Measurements from ENCODE around the gene IL22.

Gene IL22

DNA sequence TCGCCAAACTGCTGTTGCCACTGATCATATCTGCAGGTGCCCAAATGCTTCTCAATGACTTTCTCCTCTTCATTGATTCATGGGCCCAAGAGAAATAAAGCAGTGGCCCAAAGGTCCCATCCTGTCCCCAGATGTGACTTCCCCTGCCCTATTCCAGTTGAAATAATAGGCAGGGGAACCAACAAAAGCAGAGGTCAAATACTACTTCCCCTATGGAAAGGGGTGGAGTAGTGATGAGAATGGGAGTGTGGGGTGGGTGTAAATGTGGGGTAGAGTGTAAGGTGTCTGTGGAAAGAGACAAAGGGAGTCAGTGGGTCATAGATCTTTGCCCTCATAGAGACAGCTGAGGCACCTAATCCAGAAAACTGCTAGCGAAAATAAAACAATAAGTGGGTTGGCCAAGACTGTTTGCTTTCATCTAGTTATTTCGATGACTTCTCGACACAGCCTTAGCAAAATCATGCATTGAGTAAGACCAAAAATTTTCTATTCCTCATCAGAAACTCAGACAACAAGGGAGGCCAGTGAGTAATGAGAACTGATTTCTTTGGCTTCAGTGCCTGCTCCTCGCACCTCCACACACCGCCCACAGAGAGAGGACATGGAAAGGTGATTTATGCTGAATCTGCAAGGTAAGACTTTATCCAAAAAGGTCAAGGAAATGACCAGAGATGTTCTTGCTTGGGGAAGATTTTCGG is 10.9 kb upstream of the IL22 start:
- TF ChIP-seq, protein P1, sequence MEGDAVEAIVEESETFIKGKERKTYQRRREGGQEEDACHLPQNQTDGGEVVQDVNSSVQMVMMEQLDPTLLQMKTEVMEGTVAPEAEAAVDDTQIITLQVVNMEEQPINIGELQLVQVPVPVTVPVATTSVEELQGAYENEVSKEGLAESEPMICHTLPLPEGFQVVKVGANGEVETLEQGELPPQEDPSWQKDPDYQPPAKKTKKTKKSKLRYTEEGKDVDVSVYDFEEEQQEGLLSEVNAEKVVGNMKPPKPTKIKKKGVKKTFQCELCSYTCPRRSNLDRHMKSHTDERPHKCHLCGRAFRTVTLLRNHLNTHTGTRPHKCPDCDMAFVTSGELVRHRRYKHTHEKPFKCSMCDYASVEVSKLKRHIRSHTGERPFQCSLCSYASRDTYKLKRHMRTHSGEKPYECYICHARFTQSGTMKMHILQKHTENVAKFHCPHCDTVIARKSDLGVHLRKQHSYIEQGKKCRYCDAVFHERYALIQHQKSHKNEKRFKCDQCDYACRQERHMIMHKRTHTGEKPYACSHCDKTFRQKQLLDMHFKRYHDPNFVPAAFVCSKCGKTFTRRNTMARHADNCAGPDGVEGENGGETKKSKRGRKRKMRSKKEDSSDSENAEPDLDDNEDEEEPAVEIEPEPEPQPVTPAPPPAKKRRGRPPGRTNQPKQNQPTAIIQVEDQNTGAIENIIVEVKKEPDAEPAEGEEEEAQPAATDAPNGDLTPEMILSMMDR (IDR thresholded peaks at IDR 0.05; ENCODE audit: extremely low read depth, missing control alignments): no peak

DNA sequence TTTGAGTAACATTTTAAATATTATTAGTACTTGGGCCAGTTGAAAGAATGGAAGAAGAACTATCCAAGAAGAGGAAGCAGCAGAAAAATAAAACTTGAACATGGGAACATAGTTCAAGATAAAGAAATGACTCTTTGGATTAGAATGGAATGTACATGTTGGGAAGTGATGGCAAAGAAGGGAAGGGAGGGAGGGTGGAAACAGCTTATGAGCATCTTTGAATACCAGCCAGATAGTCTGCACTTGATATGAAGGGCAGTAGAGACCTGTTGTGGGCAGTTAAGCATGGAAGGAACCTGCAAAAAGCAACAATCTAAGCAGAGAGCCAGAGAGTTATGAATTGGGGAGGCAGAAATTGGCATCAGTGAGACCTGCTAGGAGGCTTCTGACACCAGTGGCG is 10.0 kb upstream of the IL22 start:
- TF ChIP-seq, protein P1 (IDR thresholded peaks at IDR 0.05; ENCODE audit: extremely low read depth, missing control alignments): no peak
- no peak for DNase-seq (ENCODE audit: low spot score)

More for the DNA sequence above, 10.9 kb upstream of the IL22 start:
- no peak for DNase-seq (ENCODE audit: low spot score)

DNA sequence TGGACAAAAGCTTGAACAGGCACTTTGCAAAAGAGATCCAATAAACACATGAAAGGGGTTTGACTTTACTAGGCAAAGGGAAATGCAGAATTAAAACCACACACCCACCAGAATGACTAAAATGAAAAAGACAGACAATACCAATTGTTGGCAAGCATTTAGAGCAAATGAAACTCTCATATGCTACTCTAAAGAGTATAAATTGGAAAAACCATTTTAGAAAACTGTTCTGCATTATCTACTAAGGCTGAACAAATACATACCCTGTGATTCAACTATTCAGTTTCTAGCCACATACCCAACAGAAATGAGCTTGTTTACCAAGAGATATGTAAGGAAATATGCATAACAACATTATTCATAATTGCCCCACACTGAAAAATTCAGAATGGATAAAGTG is 8.5 kb upstream of the IL22 start:
- no peak for DNase-seq (ENCODE audit: low spot score)
- TF ChIP-seq, protein P1 (IDR thresholded peaks at IDR 0.05; ENCODE audit: extremely low read depth, missing control alignments): no peak

DNA sequence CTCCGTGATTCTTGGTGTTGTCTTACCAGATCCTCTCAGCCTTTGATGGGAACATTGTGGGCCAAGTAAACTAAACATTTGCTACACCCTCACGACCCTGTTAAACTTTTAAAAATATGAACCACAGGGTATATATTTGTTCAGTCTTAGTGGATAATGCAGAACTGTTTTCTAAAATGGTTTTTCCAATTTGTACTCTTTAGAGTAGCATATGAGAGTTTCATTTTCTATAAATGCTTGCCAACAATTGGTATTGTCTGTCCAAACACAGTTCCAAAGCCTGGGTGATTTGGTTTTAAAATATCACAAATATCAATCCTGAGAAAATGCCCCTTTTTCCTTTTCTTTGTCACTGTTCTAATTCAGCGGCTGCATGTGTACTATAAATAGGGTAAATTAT is 6.7 kb upstream of the IL22 start:
- TF ChIP-seq, protein P1 (IDR thresholded peaks at IDR 0.05; ENCODE audit: extremely low read depth, missing control alignments): no peak
- no peak for DNase-seq (ENCODE audit: low spot score)

DNA sequence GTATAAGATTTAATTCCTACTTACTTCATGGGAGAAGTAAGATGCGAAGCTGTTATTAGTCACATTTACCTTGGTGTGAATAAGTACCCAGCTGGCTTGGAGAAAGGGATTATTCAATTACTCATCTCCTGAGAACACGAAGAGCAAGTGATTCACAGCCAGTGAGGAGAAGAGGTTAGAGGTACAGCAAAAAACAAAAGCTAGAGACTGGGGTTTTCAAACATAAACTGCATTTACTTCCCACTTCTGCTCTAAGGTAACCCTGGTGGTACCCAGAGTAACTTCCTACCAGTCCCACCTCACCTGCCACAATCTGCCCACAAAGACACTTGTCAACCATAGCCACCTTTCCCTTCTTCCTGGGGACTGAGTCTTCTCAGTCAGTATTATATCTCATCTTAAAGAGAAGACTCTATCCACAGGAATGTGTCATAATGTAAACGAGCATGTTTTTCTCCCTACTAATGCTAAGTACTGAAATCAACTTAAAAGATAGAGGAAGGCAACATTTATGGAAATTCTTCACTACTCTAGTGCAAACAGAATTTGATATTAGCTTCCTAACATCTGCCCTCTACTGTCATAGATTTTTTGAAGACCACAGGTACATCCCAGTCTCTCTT is 6.0 kb upstream of the IL22 start:
- TF ChIP-seq, protein P1 (IDR thresholded peaks at IDR 0.05; ENCODE audit: extremely low read depth, missing control alignments): no peak
- DNase-seq (ENCODE audit: low spot score): no peak

DNA sequence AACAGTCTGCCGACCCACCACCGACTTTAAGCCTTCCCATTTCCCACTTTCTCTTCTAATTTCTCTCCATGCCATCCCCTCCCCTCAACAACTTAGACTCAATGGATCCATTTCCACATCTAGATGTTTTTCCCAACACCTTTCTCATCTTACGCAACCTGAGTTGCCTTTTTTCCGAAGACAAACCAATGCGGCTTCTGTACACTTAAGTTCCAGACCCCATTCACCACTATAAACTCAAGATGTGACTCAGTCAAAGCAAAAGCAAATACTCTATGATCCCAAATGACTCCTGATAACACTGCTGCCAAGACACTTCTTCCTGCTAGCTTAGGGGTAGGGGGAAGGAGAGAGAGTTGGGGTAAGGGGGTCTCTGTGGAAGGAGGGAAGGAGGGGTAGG is 1.3 kb downstream of the IL22 start:
- TF ChIP-seq, protein P1 (IDR thresholded peaks at IDR 0.05; ENCODE audit: extremely low read depth, missing control alignments): no peak
- no peak for DNase-seq (ENCODE audit: low spot score)

DNA sequence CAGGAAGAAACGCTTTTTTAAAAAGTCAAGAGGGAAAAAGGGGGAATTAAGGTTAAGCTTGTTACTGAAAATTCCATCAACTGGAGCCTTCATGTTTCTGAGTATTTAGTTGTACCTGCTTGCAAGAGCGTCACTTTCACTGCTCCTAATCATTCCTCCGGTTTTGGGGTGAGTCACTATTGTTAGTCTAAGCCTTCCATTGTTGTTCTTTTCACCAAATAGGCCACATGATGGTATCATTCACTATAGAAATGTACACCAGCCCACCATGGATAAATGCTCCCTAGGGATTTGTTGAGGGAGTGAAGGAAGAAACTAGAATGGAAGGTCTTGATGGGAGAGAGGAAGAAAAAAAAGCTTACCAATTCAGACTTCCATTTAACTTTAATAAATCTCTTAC is 3.0 kb downstream of the IL22 start:
- no peak for DNase-seq (ENCODE audit: low spot score)
- TF ChIP-seq, protein P1 (IDR thresholded peaks at IDR 0.05; ENCODE audit: extremely low read depth, missing control alignments): no peak
